ENCODE data around the gene ACSBG1. TPM values are rescaled to one million over a fixed set of nuclear protein-coding genes. Genes with fewer than 3 reads are reported as not detected.

The ACSBG1 gene
- total and polyA plus RNA-seq, 2 of the 8 experiments (the other 6 are each of a cell fraction or from before 2014, with no cell fraction given), result 5.4 to 7.1 TPM

GRCh38 chr15:78209646-78210348 lies 24.6 kb downstream of the ACSBG1 start (continued):
- TF ChIP-seq BRCA1 (IDR thresholded peaks at IDR 0.05; ENCODE audit: low read depth, low read length) (no peak), KDM1A (IDR thresholded peaks at IDR 0.05; ENCODE audit: borderline replicate concordance, low read length) (no peak), TCF12 (IDR thresholded peaks at IDR 0.05; ENCODE audit: low read depth, low read length) (no peak), SIX5 (IDR thresholded peaks at IDR 0.05; ENCODE audit: low read depth, low read length) (no peak), EZH2 (IDR thresholded peaks at IDR 0.05; ENCODE audit: low read depth, low read length, severe bottlenecking) (no peak), BACH1 (IDR thresholded peaks at IDR 0.05; ENCODE audit: low read length) (no peak), POU5F1 (IDR thresholded peaks at IDR 0.05; ENCODE audit: low read depth, low read length) (no peak)

Measured in H1 (cell line).